ENCODE data around the gene CX3CL1.

The CX3CL1 gene

GRCh38 chr16:57407521-57408353, 35.4 kb downstream of the CX3CL1 start:
- DNase-seq: no peak

- no peak for DNase-seq
Measured at GRCh38 chr16:57409065-57409464, 36.8 kb downstream of the CX3CL1 start.

GRCh38 chr16:57409870-57410587, 37.7 kb downstream of the CX3CL1 start:
- DNase-seq: no peak

GRCh38 chr16:57411362-57411976, 39.2 kb downstream of the CX3CL1 start:
- DNase-seq: no peak

- no peak for DNase-seq
Measured at GRCh38 chr16:57412584-57412983, 40.3 kb downstream of the CX3CL1 start.

GRCh38 chr16:57413301-57413730, 41.0 kb downstream of the CX3CL1 start:
- DNase-seq: no peak

GRCh38 chr16:57413733-57414132, 41.4 kb downstream of the CX3CL1 start:
- no peak for DNase-seq

- DNase-seq: no peak
Measured at GRCh38 chr16:57416084-57416483, 43.8 kb downstream of the CX3CL1 start.

GRCh38 chr16:57419506-57419905, 47.2 kb downstream of the CX3CL1 start:
- no peak for DNase-seq

GRCh38 chr16:57422026-57422944, 50.0 kb downstream of the CX3CL1 start:
- DNase-seq: no peak

- DNase-seq: no peak
Measured at GRCh38 chr16:57423152-57423551, 50.9 kb downstream of the CX3CL1 start.

- DNase-seq: no peak
Measured at GRCh38 chr16:57424583-57424982, 52.3 kb downstream of the CX3CL1 start.

GRCh38 chr16:57426356-57426755, 54.1 kb downstream of the CX3CL1 start:
- no peak for DNase-seq

GRCh38 chr16:57427307-57427706, 55.0 kb downstream of the CX3CL1 start:
- no peak for DNase-seq

- DNase-seq: no peak
Measured at GRCh38 chr16:57427824-57428223, 55.5 kb downstream of the CX3CL1 start.

- no peak for DNase-seq
Measured at GRCh38 chr16:57430955-57431354, 58.7 kb downstream of the CX3CL1 start.

GRCh38 chr16:57432505-57432904, 60.2 kb downstream of the CX3CL1 start:
- no peak for DNase-seq

GRCh38 chr16:57432989-57433388, 60.7 kb downstream of the CX3CL1 start:
- DNase-seq: no peak

- DNase-seq: no peak
Measured at GRCh38 chr16:57434003-57434402, 61.7 kb downstream of the CX3CL1 start.

Data from activated CD4-positive, alpha-beta T cell treated with anti-CD3 and anti-CD28 coated beads, Interleukin-2, amount 50 U/mL, for 1 hour (primary cell).